Nephron progenitor cell (in vitro differentiated cells): ENCODE results near the gene COG8.
"Not testable (repeated sequence)": the region's sequence is repeated elsewhere in the genome, so short reads cannot be mapped to it uniquely, and the experiment has no call there.

Experiments
- DNase-seq: peaks from one replicate; pipeline ENCODE4 v3.0.0; 2021
- H3K27ac Mint-ChIP-seq: 2 replicates; pipeline ENCODE4 v1.8.0; 2021; ENCODE audit warnings: mild to moderate bottlenecking, moderate library complexity, mixed read lengths
- H3K27me3 Mint-ChIP-seq: 2 replicates; pipeline ENCODE4 v1.8.0; 2021; ENCODE audit warnings: mild to moderate bottlenecking, low read depth, mixed read lengths; ENCODE audit not compliant: poor library complexity
- H3K36me3 Mint-ChIP-seq: 2 replicates; pipeline ENCODE4 v1.8.0; 2021; ENCODE audit warnings: low read depth, mixed read lengths
- H3K4me1 Mint-ChIP-seq: 2 replicates; pipeline ENCODE4 v1.8.0; 2021; ENCODE audit warnings: mixed read lengths
- H3K4me3 Mint-ChIP-seq: 2 replicates; pipeline ENCODE4 v1.8.0; 2021; ENCODE audit warnings: mild to moderate bottlenecking, moderate library complexity, mixed read lengths
- H3K9me3 Mint-ChIP-seq: 2 replicates; pipeline ENCODE4 v1.8.0; 2021; ENCODE audit warnings: mild to moderate bottlenecking, moderate library complexity, mixed read lengths
- CTCF ChIP-seq: fragments of 200-600 bp; sonication (generic); IDR thresholded peaks from 2 replicates; pipeline ENCODE4 v1.5.0; 2021; ENCODE audit warnings: antibody characterized with exemption

Gene COG8

GRCh38 chr16:69301187-69301586, 38.2 kb downstream of the COG8 start:
- DNase-seq = no peak
- Mint-ChIP-seq H3K27ac (no peak overlapping the region), H3K27me3 (peaks cover 5% of the 10 kb centered on the region), H3K4me1 (peaks cover 10% of the 10 kb centered on the region), H3K36me3 (peaks cover 34% of the 10 kb centered on the region), H3K4me3 (no peak overlapping the region), H3K9me3 (no peaks in the 10 kb centered on the region)
- no peak for TF ChIP-seq CTCF

GRCh38 chr16:69298261-69298660, 41.1 kb downstream of the COG8 start:
- H3K9me3 Mint-ChIP-seq = no peaks in the 10 kb centered on the region
- TF ChIP-seq CTCF = no peak
- H3K27me3 Mint-ChIP-seq = peaks cover 5% of the 10 kb centered on the region
- H3K36me3 Mint-ChIP-seq = peaks cover 33% of the 10 kb centered on the region
- H3K4me3 Mint-ChIP-seq = no peak overlapping the region
- peaks cover 14% of the 10 kb centered on the region for H3K4me1 Mint-ChIP-seq
- no peak overlapping the region for H3K27ac Mint-ChIP-seq
- DNase-seq = no peak

- not testable (repeated sequence) for H3K27me3 Mint-ChIP-seq, H3K9me3 Mint-ChIP-seq, H3K4me3 Mint-ChIP-seq, DNase-seq, H3K27ac Mint-ChIP-seq, H3K4me1 Mint-ChIP-seq
- H3K36me3 Mint-ChIP-seq = peaks cover 33% of the 10 kb centered on the region
Measured at GRCh38 chr16:69296771-69297170, 42.6 kb downstream of the COG8 start.

- H3K9me3 Mint-ChIP-seq = no peaks in the 10 kb centered on the region
- no peaks in the 10 kb centered on the region for H3K27me3 Mint-ChIP-seq
- no peak overlapping the region for H3K27ac Mint-ChIP-seq
- peaks cover 5% of the 10 kb centered on the region for H3K4me1 Mint-ChIP-seq
- TF ChIP-seq CTCF = no peak
- DNase-seq = no peak
- peaks cover 15% of the 10 kb centered on the region for H3K36me3 Mint-ChIP-seq
- no peak overlapping the region for H3K4me3 Mint-ChIP-seq
Measured at GRCh38 chr16:69294051-69294450, 45.3 kb downstream of the COG8 start.

- H3K4me1 Mint-ChIP-seq = peaks cover 5% of the 10 kb centered on the region
- no peak for TF ChIP-seq CTCF
- H3K4me3 Mint-ChIP-seq = no peak overlapping the region
- no peaks in the 10 kb centered on the region for H3K9me3 Mint-ChIP-seq
- peak overlapping the region; percentile 20 for H3K27ac Mint-ChIP-seq
- H3K27me3 Mint-ChIP-seq = no peaks in the 10 kb centered on the region
- no peak for DNase-seq
- H3K36me3 Mint-ChIP-seq = peaks cover 10% of the 10 kb centered on the region
Measured at GRCh38 chr16:69293401-69293800, 46.0 kb downstream of the COG8 start.

- not testable (repeated sequence) for DNase-seq, H3K27ac Mint-ChIP-seq, H3K36me3 Mint-ChIP-seq, H3K27me3 Mint-ChIP-seq, H3K4me1 Mint-ChIP-seq, H3K9me3 Mint-ChIP-seq, H3K4me3 Mint-ChIP-seq
Measured at GRCh38 chr16:69291657-69292056, 47.7 kb downstream of the COG8 start.

- Mint-ChIP-seq H3K27ac (no peak overlapping the region), H3K36me3 (peaks cover 10% of the 10 kb centered on the region), H3K4me1 (no peaks in the 10 kb centered on the region), H3K9me3 (no peaks in the 10 kb centered on the region), H3K27me3 (peaks cover 3% of the 10 kb centered on the region), H3K4me3 (no peak overlapping the region)
- TF ChIP-seq CTCF = peak; percentile 65
- DNase-seq = no peak
Measured at GRCh38 chr16:69286941-69287713, 52.2 kb downstream of the COG8 start.
